Nephron progenitor cell (in vitro differentiated cells): ENCODE measurements around the gene PRKCE.

Source experiments
- DNase-seq: peaks from one replicate; pipeline ENCODE4 v3.0.0; 2021
- H3K27ac Mint-ChIP-seq: 2 replicates; pipeline ENCODE4 v1.8.0; 2021; ENCODE audit warnings: mild to moderate bottlenecking, moderate library complexity, mixed read lengths
- H3K27me3 Mint-ChIP-seq: 2 replicates; pipeline ENCODE4 v1.8.0; 2021; ENCODE audit warnings: mild to moderate bottlenecking, low read depth, mixed read lengths; ENCODE audit not compliant: poor library complexity
- H3K36me3 Mint-ChIP-seq: 2 replicates; pipeline ENCODE4 v1.8.0; 2021; ENCODE audit warnings: low read depth, mixed read lengths
- H3K4me1 Mint-ChIP-seq: 2 replicates; pipeline ENCODE4 v1.8.0; 2021; ENCODE audit warnings: mixed read lengths
- H3K4me3 Mint-ChIP-seq: 2 replicates; pipeline ENCODE4 v1.8.0; 2021; ENCODE audit warnings: mild to moderate bottlenecking, moderate library complexity, mixed read lengths
- H3K9me3 Mint-ChIP-seq: 2 replicates; pipeline ENCODE4 v1.8.0; 2021; ENCODE audit warnings: mild to moderate bottlenecking, moderate library complexity, mixed read lengths
- CTCF ChIP-seq: fragments of 200-600 bp; sonication (generic); IDR thresholded peaks from 2 replicates; pipeline ENCODE4 v1.5.0; 2021; ENCODE audit warnings: antibody characterized with exemption

Gene PRKCE

GRCh38 chr2:45716915-45717314, 65.4 kb downstream of the PRKCE start:
- Mint-ChIP-seq H3K27ac (no peak overlapping the region), H3K4me3 (no peak overlapping the region), H3K9me3 (no peaks in the 10 kb centered on the region), H3K4me1 (peaks cover 28% of the 10 kb centered on the region), H3K36me3 (no peaks in the 10 kb centered on the region), H3K27me3 (peaks cover 20% of the 10 kb centered on the region)
- no peak for DNase-seq
- no peak for TF ChIP-seq CTCF

GRCh38 chr2:45720210-45720609, 68.7 kb downstream of the PRKCE start:
- Mint-ChIP-seq H3K36me3 (no peaks in the 10 kb centered on the region), H3K27me3 (peaks cover 17% of the 10 kb centered on the region), H3K4me3 (no peak overlapping the region), H3K27ac (no peak overlapping the region), H3K4me1 (peaks cover 13% of the 10 kb centered on the region), H3K9me3 (no peaks in the 10 kb centered on the region)
- DNase-seq: no peak
- no peak for TF ChIP-seq CTCF

GRCh38 chr2:45721150-45721549, 69.7 kb downstream of the PRKCE start:
- no peaks in the 10 kb centered on the region for H3K36me3 Mint-ChIP-seq
- H3K27ac Mint-ChIP-seq: no peak overlapping the region
- no peaks in the 10 kb centered on the region for H3K9me3 Mint-ChIP-seq
- no peak overlapping the region for H3K4me3 Mint-ChIP-seq
- peaks cover 14% of the 10 kb centered on the region for H3K27me3 Mint-ChIP-seq
- no peak for TF ChIP-seq CTCF
- DNase-seq: no peak
- peaks cover 3% of the 10 kb centered on the region for H3K4me1 Mint-ChIP-seq

GRCh38 chr2:45722477-45722876, 71.0 kb downstream of the PRKCE start:
- H3K27ac Mint-ChIP-seq: no peak overlapping the region
- H3K4me1 Mint-ChIP-seq: no peaks in the 10 kb centered on the region
- no peaks in the 10 kb centered on the region for H3K36me3 Mint-ChIP-seq

GRCh38 chr2:45723857-45724256, 72.4 kb downstream of the PRKCE start:
- TF ChIP-seq CTCF: no peak
- H3K36me3 Mint-ChIP-seq: no peaks in the 10 kb centered on the region
- no peaks in the 10 kb centered on the region for H3K4me1 Mint-ChIP-seq
- peaks cover 19% of the 10 kb centered on the region for H3K27me3 Mint-ChIP-seq
- H3K4me3 Mint-ChIP-seq: no peak overlapping the region
- DNase-seq: no peak
- H3K9me3 Mint-ChIP-seq: no peaks in the 10 kb centered on the region
- no peak overlapping the region for H3K27ac Mint-ChIP-seq

More at GRCh38 chr2:45722477-45722876, 71.0 kb downstream of the PRKCE start:
- Mint-ChIP-seq H3K9me3 (no peaks in the 10 kb centered on the region), H3K4me3 (no peak overlapping the region), H3K27me3 (peaks cover 12% of the 10 kb centered on the region)
- no peak for DNase-seq
- TF ChIP-seq CTCF: no peak

- TF ChIP-seq CTCF: no peak
- DNase-seq: no peak
- no peak overlapping the region for H3K4me3 Mint-ChIP-seq
- H3K27ac Mint-ChIP-seq: no peak overlapping the region
- H3K9me3 Mint-ChIP-seq: no peaks in the 10 kb centered on the region
- peaks cover 18% of the 10 kb centered on the region for H3K27me3 Mint-ChIP-seq
- H3K36me3 Mint-ChIP-seq: no peaks in the 10 kb centered on the region
- H3K4me1 Mint-ChIP-seq: no peaks in the 10 kb centered on the region
Observed at GRCh38 chr2:45724335-45724734, 72.9 kb downstream of the PRKCE start.
